KOPT-K1 (cell line): Measurements from ENCODE around the gene CFAP221.

Source experiments
- H3K27ac ChIP-seq: fragments of 200-600 bp; sonication (generic); 2 replicates; pipeline ENCODE4 v1.5.1; 2016; ENCODE audit warnings: antibody characterized with exemption, mild to moderate bottlenecking, low read depth, low read length; ENCODE audit not compliant: poor library complexity, severe bottlenecking
- H3K36me3 ChIP-seq: fragments of 200-600 bp; sonication (generic); 2 replicates; pipeline ENCODE4 v1.5.1; 2017; ENCODE audit warnings: antibody characterized with exemption, mild to moderate bottlenecking, low read length, moderate library complexity; ENCODE audit not compliant: insufficient read depth
- H3K9me3 ChIP-seq: fragments of 200-600 bp; sonication (generic); 2 replicates; pipeline ENCODE4 v1.5.1; 2017; ENCODE audit warnings: antibody characterized with exemption, low read length, mild to moderate bottlenecking; ENCODE audit not compliant: insufficient read depth, poor library complexity, severe bottlenecking

Gene CFAP221

DNA sequence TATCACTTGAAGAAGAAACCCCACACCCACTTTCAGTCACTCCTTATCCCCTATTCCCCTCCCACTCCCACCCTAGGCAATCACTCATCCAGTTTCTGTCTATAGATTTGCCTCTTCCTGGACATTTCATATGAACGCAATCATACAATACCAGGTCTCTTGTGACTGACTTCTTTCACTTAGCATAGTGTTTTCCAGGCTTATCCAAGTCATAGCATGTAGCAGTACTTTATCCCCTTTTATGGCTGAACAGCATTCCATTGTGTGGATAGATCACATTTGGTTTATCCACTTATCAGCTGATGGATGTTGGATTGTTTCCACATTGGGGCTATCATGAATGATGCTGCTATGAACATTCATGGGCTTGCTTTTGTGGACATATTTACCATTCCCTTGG is 6.6 kb downstream of the CFAP221 start:
- no peaks in the 10 kb centered on the region for H3K9me3 ChIP-seq
- H3K36me3 ChIP-seq: no peaks in the 10 kb centered on the region
- H3K27ac ChIP-seq: no peak overlapping the region

DNA sequence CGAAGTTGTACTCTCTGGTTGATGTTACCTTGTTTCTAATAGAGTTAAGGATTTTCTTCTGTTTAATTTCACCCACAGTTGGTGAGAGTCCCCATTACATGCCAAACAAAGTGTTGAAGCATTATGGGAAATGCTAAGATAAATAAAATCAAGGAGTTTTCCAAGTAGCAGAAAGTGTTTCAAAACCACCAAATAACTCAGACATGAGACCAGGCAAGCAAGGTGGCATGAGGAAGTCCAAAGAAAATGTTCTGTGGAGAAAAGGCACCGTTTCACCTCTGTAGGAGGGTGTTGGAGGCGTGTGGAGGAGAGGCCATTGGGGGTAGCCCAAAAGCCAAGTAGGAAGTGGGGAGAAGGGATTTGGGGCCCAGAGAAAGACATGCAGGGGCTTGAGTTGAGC is 8.7 kb downstream of the CFAP221 start:
- Histone ChIP-seq H3K9me3 (no peaks in the 10 kb centered on the region), H3K27ac (no peak overlapping the region), H3K36me3 (no peaks in the 10 kb centered on the region)

DNA sequence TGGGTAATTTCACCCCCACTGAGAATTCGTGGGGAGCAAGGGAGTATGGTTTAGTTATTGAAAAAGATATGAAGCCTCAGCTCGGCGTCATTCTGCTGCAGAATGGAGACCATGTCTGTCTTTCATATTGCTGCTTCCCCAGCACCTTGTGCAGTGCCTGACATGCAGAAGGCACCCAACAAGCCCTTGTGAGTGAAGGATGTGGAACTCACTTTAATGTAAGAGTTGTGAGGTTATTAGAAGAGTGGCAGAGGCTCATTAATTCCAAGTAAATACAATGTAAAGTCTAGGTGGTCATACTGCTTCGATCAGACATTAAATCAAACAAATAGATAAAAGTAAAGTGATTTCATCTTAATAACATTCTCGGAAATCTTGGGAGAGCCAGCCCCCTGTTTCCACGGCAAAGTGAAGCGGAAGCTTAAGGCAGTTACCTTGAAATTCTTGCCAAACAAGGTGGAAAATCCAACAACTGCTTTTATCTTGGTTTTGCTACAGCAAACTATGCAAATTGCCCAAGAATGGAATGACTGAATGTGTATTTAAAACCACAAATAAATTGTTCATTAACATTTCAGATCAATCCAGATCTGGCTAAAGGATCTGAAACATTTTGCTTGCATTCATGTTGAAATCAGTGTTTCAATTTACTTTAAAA is 9.6 kb downstream of the CFAP221 start:
- no peaks in the 10 kb centered on the region for H3K9me3 ChIP-seq
- H3K27ac ChIP-seq: no peak overlapping the region
- H3K36me3 ChIP-seq: no peaks in the 10 kb centered on the region

DNA sequence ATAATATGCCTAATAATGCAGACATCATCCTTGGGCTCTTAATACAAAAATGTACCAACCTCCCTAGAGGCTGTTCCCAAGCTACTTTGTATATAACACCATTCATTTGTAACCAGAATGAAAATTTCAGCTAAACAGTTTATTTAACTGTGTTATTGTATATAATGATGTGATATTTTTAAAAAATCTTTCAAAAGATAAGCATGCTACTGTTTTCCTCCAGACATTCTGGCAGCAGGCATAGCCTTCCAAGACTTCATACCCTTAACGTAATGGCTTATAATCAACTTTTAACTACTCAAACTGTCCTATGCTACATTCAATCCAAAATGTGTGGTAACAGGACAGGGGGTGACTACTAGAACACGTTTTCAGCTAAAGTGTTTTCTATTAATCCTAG is 21.2 kb downstream of the CFAP221 start:
- H3K9me3 ChIP-seq: no peaks in the 10 kb centered on the region
- H3K27ac ChIP-seq: no peak overlapping the region
- no peaks in the 10 kb centered on the region for H3K36me3 ChIP-seq

DNA sequence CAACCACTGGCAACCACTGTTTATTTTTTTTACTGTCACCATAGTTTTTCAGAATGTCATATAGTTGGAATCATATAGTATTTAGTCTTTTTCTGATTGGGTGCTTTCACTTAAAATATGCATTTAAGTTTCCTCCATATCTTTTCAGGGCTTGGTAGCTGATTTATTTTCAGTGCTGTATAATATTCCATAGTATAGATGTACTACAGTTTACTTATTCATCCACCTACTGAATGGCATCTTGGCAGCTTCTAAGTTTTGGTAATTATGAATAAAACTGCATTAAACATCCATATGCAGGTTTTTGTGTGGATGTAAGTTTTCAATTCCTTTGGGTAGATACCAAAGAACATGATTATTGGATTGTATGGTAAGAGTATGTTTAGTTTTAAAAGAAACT is 23.0 kb downstream of the CFAP221 start:
- H3K9me3 ChIP-seq: no peaks in the 10 kb centered on the region
- H3K27ac ChIP-seq: no peak overlapping the region

DNA sequence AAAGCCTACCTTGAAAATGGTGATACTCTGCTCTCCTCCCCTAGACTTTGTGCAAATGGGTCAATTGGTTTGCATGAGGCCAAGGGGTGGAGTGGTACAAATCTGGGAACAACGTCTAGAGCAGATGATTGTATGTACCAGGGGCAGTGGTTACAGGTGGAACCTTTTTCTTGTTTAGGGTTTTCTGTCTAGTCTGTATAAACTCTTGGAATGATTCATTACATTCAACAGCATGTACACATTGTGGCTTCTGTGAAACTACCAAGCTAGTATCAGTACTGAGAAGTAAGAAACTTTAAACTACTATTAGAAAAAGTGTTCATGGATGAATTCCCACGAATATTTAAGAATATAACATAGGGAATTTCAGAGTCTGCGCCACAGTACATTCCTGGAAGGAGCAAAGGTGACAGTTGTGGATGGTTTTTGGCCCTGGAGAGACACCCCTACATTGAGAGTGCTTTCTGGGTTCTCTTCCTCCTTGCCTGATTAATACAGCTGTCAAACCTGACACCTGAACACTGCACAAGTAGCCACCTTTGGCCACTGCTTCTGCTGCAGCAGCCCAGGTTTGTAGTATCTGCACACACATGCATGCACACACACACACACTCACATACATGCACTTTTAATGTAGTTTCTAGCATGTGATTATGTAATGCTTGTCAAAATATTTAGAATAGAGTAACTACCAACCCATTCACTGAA is 30.0 kb downstream of the CFAP221 start:
- H3K36me3 ChIP-seq: no peaks in the 10 kb centered on the region
- H3K27ac ChIP-seq: no peak overlapping the region

More for the DNA sequence above, 23.0 kb downstream of the CFAP221 start:
- no peaks in the 10 kb centered on the region for H3K36me3 ChIP-seq

DNA sequence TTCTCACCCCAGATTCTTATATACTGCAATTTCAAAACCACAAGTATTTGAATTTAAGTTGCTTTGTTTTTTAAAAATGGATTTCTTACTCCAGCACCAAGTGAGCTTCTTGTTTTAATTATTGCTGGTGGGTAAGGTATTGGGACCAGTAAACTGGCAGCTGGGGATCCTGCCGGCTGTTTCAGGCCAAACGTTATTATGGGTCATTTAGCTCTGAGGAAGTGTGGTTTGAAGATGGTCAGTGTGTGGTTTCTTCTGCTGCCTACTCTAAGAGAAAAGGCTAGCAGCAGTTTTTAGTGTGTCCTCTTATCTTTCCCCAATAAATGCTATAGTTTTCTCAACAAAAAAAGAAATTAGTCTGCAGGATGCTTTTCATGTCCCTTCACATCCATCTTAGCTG is 30.6 kb downstream of the CFAP221 start:
- no peak overlapping the region for H3K27ac ChIP-seq
- no peaks in the 10 kb centered on the region for H3K9me3 ChIP-seq
- H3K36me3 ChIP-seq: no peaks in the 10 kb centered on the region

More for the DNA sequence above, 30.0 kb downstream of the CFAP221 start:
- no peaks in the 10 kb centered on the region for H3K9me3 ChIP-seq

DNA sequence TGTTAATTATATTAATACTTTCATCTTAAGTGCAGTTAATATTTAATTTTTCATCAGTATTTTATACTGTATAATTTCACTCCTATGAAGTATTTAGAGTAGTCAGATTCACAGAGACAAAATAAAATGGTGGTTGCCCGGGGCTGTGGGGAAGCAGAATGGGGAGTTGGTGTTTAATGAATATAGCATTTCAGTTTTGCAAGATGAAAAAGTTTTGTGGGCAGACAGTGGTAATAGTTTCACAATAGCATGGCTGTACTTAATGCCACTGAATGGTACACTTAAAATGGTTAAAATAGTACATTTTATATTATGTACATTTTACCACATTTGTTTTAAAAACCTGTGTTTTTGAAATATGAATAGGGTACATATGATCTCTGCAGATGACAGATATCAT is 31.2 kb downstream of the CFAP221 start:
- H3K36me3 ChIP-seq: no peaks in the 10 kb centered on the region
- H3K27ac ChIP-seq: no peak overlapping the region

DNA sequence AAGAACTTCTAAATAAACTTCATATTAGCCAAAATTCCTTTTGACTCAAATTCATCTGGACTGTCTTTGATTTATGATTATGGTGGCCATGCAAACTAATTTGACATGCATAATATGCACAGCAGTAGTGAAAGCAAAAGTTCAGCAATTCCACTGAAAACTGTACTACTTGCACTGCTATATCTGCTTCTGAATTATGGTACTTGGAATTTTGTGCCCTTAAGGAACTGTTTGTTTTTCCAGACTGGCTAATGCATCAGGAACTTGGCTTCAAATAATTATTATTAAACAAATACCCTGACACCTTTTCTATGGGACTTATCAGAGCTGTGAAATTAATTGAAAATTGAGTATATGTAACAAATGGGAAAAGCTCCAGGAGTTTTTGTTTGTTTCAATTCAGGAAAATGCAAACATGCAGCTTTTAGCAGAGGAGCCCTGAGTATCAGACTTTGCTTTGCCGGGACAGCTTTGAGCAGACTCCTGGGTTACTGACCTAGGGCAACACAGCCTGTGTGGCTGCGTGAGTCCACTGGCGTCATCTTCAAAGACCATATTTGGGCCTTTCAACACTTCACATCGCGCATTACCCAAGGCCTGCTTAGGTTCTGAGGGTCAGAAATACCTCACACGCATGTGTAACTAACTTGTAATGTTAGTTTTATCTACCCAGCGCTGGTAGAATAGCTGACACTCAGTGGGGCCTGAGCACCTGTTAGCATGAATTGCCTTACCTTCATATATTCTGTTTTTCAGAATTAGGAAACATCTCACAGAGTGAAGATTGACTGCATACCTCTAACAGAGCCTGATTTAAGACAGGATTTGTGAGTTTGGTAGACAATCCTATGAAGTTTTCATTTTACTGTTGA is 35.4 kb downstream of the CFAP221 start:
- H3K27ac ChIP-seq: no peak overlapping the region
- H3K9me3 ChIP-seq: peaks cover 5% of the 10 kb centered on the region
- no peaks in the 10 kb centered on the region for H3K36me3 ChIP-seq

More for the DNA sequence above, 31.2 kb downstream of the CFAP221 start:
- H3K9me3 ChIP-seq: no peaks in the 10 kb centered on the region

DNA sequence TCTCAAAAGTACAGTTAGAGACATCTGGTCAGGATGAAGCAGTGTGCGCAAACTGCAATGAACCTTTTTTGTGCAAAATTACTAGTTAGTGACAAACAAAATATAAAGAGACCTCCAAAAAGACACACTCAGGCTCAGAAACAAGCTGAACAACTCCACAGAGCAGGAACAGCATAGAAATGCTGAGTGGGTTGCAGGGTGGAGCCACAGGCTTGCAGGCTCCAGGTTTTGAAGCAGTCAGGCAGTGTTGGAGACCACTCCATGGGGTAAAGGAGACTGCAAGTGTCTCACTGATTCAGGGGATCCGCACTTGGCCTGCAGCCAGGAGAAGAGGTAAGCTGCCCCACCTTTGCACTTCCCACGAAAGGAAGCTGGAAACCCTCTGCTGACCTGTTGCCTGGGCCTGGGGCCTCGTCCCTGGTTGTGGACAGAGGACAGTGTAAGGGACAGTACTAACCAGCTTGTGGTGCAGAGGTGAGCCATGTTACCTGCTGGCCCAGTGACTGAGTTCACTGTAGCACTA is 36.4 kb downstream of the CFAP221 start:
- H3K9me3 ChIP-seq: peaks cover 8% of the 10 kb centered on the region
- H3K27ac ChIP-seq: no peak overlapping the region
- H3K36me3 ChIP-seq: no peaks in the 10 kb centered on the region

DNA sequence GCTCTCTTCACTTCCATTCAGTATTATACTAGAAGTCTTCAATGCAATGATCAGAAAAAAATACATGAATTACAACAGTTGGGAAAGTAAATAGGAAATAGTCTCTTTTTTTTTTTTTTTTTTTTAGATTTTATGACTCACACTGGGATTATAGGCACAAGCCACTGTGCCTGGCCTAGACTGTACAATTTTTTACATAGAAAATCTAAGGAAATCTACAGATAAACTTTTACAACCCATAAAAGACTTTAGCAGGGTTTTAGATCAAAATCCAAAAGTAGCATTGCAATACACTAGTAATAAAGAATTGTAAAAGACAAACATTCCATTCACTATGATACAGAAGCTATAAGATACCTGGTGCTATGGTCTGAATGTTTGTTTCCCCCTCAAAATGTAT is 39.0 kb downstream of the CFAP221 start:
- Histone ChIP-seq H3K36me3 (no peaks in the 10 kb centered on the region), H3K27ac (no peak overlapping the region), H3K9me3 (peaks cover 8% of the 10 kb centered on the region)

DNA sequence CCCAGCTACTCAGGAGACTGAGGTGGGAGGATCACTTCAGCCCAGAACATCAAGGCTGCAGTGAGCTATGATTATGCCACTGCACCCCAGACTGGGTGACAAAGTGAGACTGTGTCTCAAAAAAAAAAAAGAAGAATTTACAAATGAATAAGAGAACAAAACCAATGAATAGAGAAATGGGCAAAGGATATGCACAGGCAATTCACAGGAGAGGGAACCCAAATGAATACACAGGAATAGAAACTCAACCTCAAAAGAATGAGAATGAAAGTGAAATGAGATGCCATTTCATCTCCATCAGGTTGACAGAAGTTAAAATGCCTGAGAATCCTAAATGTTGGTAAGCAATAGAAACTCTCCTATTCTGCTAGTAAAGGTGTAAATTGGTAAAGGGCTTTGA is 40.2 kb downstream of the CFAP221 start:
- Histone ChIP-seq H3K9me3 (peaks cover 8% of the 10 kb centered on the region), H3K27ac (no peak overlapping the region), H3K36me3 (no peaks in the 10 kb centered on the region)

DNA sequence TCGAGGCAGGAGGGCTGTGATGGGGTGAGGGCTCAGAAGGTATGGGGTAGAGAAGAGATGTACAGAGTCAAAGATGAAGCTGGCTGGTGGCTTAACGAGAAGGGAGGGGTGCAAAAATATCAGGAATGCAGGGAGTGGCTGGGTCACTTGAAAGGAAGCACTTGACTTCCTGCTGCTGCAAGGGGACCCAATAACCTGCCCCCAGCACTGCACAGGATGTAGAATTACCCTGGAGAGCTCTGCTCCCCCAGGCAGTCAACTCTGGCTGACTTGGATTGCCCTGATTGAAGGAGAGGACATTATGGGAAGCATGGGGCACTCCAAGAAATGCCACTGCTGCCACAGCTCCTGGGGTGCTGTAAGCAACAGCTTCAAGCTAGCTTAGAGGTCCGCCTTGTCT is 41.8 kb downstream of the CFAP221 start:
- H3K27ac ChIP-seq: no peak overlapping the region
- no peaks in the 10 kb centered on the region for H3K36me3 ChIP-seq
- peaks cover 8% of the 10 kb centered on the region for H3K9me3 ChIP-seq

DNA sequence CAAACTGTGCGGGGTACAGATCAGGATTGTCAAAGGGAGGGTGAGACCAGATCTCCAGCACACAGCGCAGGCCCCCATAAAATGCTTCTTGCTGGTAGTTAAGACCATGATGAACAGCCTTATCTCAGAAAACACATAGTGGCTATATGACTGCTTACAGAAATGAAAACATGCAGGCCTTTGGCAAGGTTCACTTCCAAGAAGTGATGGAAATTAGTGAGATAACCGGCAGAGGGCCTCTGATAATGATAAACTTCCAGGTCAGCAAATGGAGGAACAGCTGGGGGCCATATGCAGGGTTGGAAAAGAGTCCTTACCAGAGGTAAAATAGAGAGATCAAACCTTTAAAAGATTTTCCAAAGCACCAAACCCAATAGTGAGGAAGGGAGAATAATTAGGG is 46.6 kb downstream of the CFAP221 start:
- Histone ChIP-seq H3K9me3 (no peaks in the 10 kb centered on the region), H3K36me3 (no peaks in the 10 kb centered on the region), H3K27ac (no peak overlapping the region)

DNA sequence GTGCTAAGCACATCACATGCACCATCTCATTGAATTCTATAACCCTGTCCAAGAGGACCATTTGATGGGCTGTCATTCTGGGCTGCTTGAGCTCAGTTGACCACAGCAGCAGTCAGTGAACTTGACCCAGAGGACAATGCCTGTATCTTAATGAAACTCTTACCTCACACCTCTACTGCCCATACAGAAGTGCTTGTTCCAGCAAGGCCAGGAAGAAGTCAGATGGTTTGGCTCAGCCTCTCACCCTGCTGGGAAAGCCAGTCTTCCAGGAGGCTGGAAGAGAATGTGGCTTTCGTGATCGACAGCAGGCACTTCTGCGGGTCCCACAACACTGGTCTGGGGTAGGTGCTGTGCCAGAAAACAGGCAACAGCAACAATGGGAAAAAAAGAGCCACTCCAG is 47.3 kb downstream of the CFAP221 start:
- no peaks in the 10 kb centered on the region for H3K9me3 ChIP-seq
- no peaks in the 10 kb centered on the region for H3K36me3 ChIP-seq
- H3K27ac ChIP-seq: no peak overlapping the region
